OCI-LY7 (cell line): ENCODE measurements around the gene LRGUK. TPM values are rescaled to one million over a fixed set of nuclear protein-coding genes. Genes with fewer than 3 reads are reported as not detected.

Experiments
- BruUV-seq: library from RNA; stranded (reverse); fragments of 400-500 nt; replicated peaks from 2 replicates; lab custom pipeline; 2021; lab: Mats Ljungman, UMichigan
- CTCF ChIA-PET: fragments of 300-600 bp; sonication (Branson Sonifier 250); formaldehyde crosslinking; loops from one replicate; lab custom pipeline; 2022; ENCODE audit warnings: antibody characterized with exemption; ENCODE audit not compliant: unreplicated experiment; lab: Charles Lee
- POLR2A ChIA-PET: fragments of 300-600 bp; sonication (Branson Sonifier 250); formaldehyde crosslinking; loops from one replicate; lab custom pipeline; 2022; ENCODE audit warnings: antibody characterized with exemption; lab: Charles Lee
- DNase-seq: peaks from one replicate; pipeline ENCODE4 v3.0.0-alpha.2; 2015; ENCODE audit warnings: low spot score
- H2AFZ ChIP-seq: fragments of 200-600 bp; sonication (generic), shearing (Covaris generic); 2 replicates; pipeline ENCODE4 v1.6.1; 2014; ENCODE audit warnings: mild to moderate bottlenecking, antibody characterized with exemption, low read length, moderate library complexity
- H3K27ac ChIP-seq: fragments of 200-600 bp; sonication (generic); 2 replicates; pipeline ENCODE4 v1.5.1; 2014; ENCODE audit warnings: mixed run types, low read depth, mild to moderate bottlenecking, moderate library complexity, low read length, inconsistent platforms; ENCODE audit not compliant: poor library complexity, severe bottlenecking
- H3K36me3 ChIP-seq: fragments of 200-600 bp; sonication (generic); 2 replicates; pipeline ENCODE4 v1.6.1; 2014; ENCODE audit warnings: mild to moderate bottlenecking, antibody characterized with exemption, low read length, moderate library complexity, mixed read lengths; ENCODE audit not compliant: insufficient read depth
- H3K4me1 ChIP-seq: fragments of 200-600 bp; sonication (generic); 2 replicates; pipeline ENCODE4 v1.5.1; 2014; ENCODE audit warnings: mild to moderate bottlenecking, low read length; ENCODE audit not compliant: insufficient read depth, poor library complexity, severe bottlenecking
- H3K4me2 ChIP-seq: fragments of 200-600 bp; sonication (generic); 2 replicates; pipeline ENCODE4 v1.6.1; 2014; ENCODE audit warnings: mild to moderate bottlenecking, low read length
- H3K4me3 ChIP-seq: fragments of 200-600 bp; sonication (generic); 2 replicates; pipeline ENCODE4 v1.5.1; 2014; ENCODE audit warnings: mild to moderate bottlenecking, low read depth, low read length; ENCODE audit not compliant: poor library complexity, severe bottlenecking
- H3K79me2 ChIP-seq: fragments of 200-600 bp; sonication (generic); 2 replicates; pipeline ENCODE4 v1.6.1; 2016; ENCODE audit warnings: low read depth, mild to moderate bottlenecking, low read length, moderate library complexity, mixed read lengths; ENCODE audit not compliant: insufficient read depth
- H3K9me2 ChIP-seq: fragments of 200-600 bp; sonication (generic); 2 replicates; pipeline ENCODE4 v1.6.1; 2016; ENCODE audit warnings: mild to moderate bottlenecking, low read length, mixed read lengths; ENCODE audit not compliant: insufficient read depth
- H3K9me3 ChIP-seq: fragments of 200-600 bp; sonication (generic); 2 replicates; pipeline ENCODE4 v1.6.1; 2014; ENCODE audit warnings: mild to moderate bottlenecking, mixed run types, low read length, mixed read lengths
- H4K20me1 ChIP-seq: fragments of 200-600 bp; sonication (generic); 2 replicates; pipeline ENCODE4 v1.6.1; 2014; ENCODE audit warnings: mild to moderate bottlenecking, antibody characterized with exemption, low read length, moderate library complexity, mixed read lengths; ENCODE audit not compliant: insufficient read depth
- CTCF ChIP-seq: fragments of 200-600 bp; sonication (generic); conservative IDR thresholded peaks from 2 replicates; pipeline ENCODE4 v1.5.1; 2014; ENCODE audit warnings: mild to moderate bottlenecking, antibody characterized with exemption, low read length, moderate library complexity, mixed read lengths
- EZH2phosphoT487 ChIP-seq: fragments of 200-600 bp; sonication (generic); IDR thresholded peaks from 2 replicates; pipeline ENCODE4 v1.6.1; 2018; ENCODE audit warnings: low read depth, borderline replicate concordance, mild to moderate bottlenecking, mixed run types, antibody characterized with exemption, low read length, moderate library complexity, mixed read lengths
- intact Hi-C: fragments of 100-400 bp; cut with micrococcal nuclease; formaldehyde crosslinking; loops from one replicate; pipeline ENCODE4 v1.10.0; 2022; ENCODE audit not compliant: unreplicated experiment
- total RNA-seq, 2 experiments: library from RNA; depleted of rRNA in 1 of 2; stranded (reverse); fragments of >200 nt in 1 of 2; shearing (Covaris generic) in 1 of 2; gene quantifications; 2 replicates each; pipeline ENCODE4 v1.2.3, GENCODE V29; 2014 to 2022

LRGUK gene
- total RNA-seq, 2 experiments from 2014 or later: 0.46 to 0.95 TPM

DNA sequence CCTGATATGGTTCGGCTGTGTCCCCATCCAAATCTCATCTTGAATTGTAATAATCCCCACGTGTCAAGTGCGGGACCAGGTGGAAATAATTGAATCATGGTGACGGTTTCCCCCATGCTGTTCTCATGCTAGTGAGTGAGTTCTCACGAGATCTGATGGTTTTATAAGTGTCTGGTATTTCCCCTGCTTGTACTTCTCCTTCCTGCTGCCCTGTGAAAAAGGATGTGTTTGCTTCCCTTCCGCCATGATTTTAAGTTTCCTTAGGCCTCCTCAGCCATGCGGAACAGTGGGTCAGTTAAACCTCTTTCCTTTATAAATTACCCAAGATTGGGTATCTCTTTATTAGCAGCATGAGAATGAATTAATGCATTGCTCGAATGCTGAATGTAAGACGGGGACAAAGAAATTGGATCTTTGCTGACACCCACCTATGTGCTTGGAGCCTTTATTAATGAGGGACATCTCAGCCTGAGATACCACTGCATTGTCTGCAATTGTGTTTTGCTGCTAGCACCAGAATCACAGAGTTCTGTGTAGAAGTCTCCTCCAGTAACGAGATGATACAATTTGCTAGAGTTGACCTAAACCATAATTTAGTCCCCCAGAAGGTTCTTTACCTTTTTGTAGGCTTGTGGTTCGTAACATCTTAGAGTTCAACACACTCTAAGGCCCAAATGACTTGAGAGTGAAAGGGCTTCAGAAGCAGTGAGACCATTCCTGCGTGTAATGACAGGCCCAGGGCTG lies 160.9 kb downstream of the LRGUK start:
- ChIA-PET POLR2A (interaction anchor here (1.1 to 1.6 kb wide), 3 partner anchors 13 to 28 kb away, joined by 3 to 5 read pairs (median 4); no protein-coding TSS in a partner anchor), CTCF (no interaction called here)
- Histone ChIP-seq H3K4me3 (no peak overlapping the region), H3K9me2 (no peaks in the 10 kb centered on the region), H3K9me3 (no peaks in the 10 kb centered on the region), H3K36me3 (peaks cover 13% of the 10 kb centered on the region), H3K27ac (no peak overlapping the region), H3K4me2 (no peak overlapping the region), H4K20me1 (no peaks in the 10 kb centered on the region), H2AFZ (no peak overlapping the region), H3K4me1 (peaks cover 18% of the 10 kb centered on the region), H3K79me2 (no peaks in the 10 kb centered on the region)
- BruUV-seq: no TSS peak
- TF ChIP-seq EZH2phosphoT487 (no peak), CTCF (no peak)
- intact Hi-C loops: no loop called here
- no peak for DNase-seq

DNA sequence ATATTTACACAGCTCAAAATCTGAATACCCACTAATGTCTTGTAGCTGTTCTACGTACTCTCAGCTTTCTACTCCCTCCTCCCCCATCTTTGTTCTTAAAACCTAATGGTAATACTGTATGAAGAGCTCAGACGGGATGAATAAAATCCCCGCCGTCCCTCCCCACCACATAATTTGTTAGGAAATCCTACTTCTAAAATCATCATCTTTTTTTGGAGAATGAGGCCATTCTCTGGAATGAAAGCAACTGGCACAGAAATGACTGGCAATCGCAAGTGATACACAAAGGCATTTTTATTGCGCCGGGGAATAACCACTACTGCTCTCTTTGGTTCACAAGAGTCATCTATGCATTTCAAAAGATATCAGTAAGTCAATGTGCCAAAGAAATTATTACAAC lies 162.3 kb downstream of the LRGUK start:
- H3K79me2 ChIP-seq: no peaks in the 10 kb centered on the region
- TF ChIP-seq EZH2phosphoT487 (no peak), CTCF (no peak)
- intact Hi-C loops: no loop called here
- no peak overlapping the region for H3K4me3 ChIP-seq
- peaks cover 26% of the 10 kb centered on the region for H3K4me1 ChIP-seq
- no peak overlapping the region for H2AFZ ChIP-seq
- no peaks in the 10 kb centered on the region for H4K20me1 ChIP-seq
- POLR2A ChIA-PET: interaction anchor here (0.8 to 1.6 kb wide), 4 partner anchors 12 to 27 kb away, joined by 3 to 5 read pairs (median 4); no protein-coding TSS in a partner anchor
- H3K27ac ChIP-seq: no peak overlapping the region
- H3K9me3 ChIP-seq: no peaks in the 10 kb centered on the region
- CTCF ChIA-PET: no interaction called here
- peaks cover 19% of the 10 kb centered on the region for H3K36me3 ChIP-seq
- no peak for DNase-seq
- no peak overlapping the region for H3K4me2 ChIP-seq
- no peaks in the 10 kb centered on the region for H3K9me2 ChIP-seq
- BruUV-seq: no TSS peak

GRCh38 chr7:134289841-134290240 lies 162.7 kb downstream of the LRGUK start:
- POLR2A ChIA-PET: interaction anchor here (0.8 to 1.6 kb wide), 2 partner anchors 11 to 23 kb away, joined by 3 to 5 read pairs; no protein-coding TSS in a partner anchor
- peaks cover 24% of the 10 kb centered on the region for H3K36me3 ChIP-seq
- no peak overlapping the region for H2AFZ ChIP-seq
- H3K79me2 ChIP-seq: no peaks in the 10 kb centered on the region
- CTCF ChIA-PET: no interaction called here
- BruUV-seq: no TSS peak
- peaks cover 26% of the 10 kb centered on the region for H3K4me1 ChIP-seq
- DNase-seq: no peak
- H4K20me1 ChIP-seq: no peaks in the 10 kb centered on the region
- H3K27ac ChIP-seq: no peak overlapping the region
- H3K9me2 ChIP-seq: no peaks in the 10 kb centered on the region
- H3K4me3 ChIP-seq: no peak overlapping the region
- H3K9me3 ChIP-seq: no peaks in the 10 kb centered on the region
- intact Hi-C loops: no loop called here
- TF ChIP-seq EZH2phosphoT487 (no peak), CTCF (no peak)
- H3K4me2 ChIP-seq: no peak overlapping the region
